PFSK-1 (cell line): ENCODE measurements around the gene MAGI1.

Experiments
- FOXP2 ChIP-seq: optimal IDR thresholded peaks from 2 replicates; pipeline ENCODE3; 2011; ENCODE audit warnings: borderline replicate concordance, control low read depth, inconsistent platforms; ENCODE audit not compliant: insufficient read depth; ENCODE audit errors: extremely low read length, extremely low read depth
- POLR2AphosphoS5 ChIP-seq: IDR thresholded peaks from 2 replicates; pipeline ENCODE4 v1.6.1; 2012; ENCODE audit warnings: low read depth, mild to moderate bottlenecking, control low read depth, low read length, moderate library complexity
- SIN3A ChIP-seq: IDR thresholded peaks from 2 replicates; pipeline ENCODE4 v1.6.1; 2012; ENCODE audit warnings: mild to moderate bottlenecking, low read length, moderate library complexity, borderline replicate concordance; ENCODE audit not compliant: insufficient read depth
- TAF1 ChIP-seq: IDR thresholded peaks from 2 replicates; pipeline ENCODE4 v1.6.1; 2012; ENCODE audit warnings: low read length, control low read depth, borderline replicate concordance; ENCODE audit not compliant: insufficient read depth
- TF ChIP-seq, protein P1 (sequence below), 2 experiments: IDR thresholded peaks; 2 replicates each; pipeline versions ENCODE4 v1.6.1 to v1.8.0; 2011 to 2012; ENCODE audit warnings: low read depth in 2 of 2, low read length in 2 of 2, control low read depth in 1 of 2, inconsistent platforms in 1 of 2, mild to moderate bottlenecking in 1 of 2, moderate library complexity in 1 of 2; ENCODE audit not compliant: insufficient read depth in 1 of 2

Gene MAGI1

DNA sequence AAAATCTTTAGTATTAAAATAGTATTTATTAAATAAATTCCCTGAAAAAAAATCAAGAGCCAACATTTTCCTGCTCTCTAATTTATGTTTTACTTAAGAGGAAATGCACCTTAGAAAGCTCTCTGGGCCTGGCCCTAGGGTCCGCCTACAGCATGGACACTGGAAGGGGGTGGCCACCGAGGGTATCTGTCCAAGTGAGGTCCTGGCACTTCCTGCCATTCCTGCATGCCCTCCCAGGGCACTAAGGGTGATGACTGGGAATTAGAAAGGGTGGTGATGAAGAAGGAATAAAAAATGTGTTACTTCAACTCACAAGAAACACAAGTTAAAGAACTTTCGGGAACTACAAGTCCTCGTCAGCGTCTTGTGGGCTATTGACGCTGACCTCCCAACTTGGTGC, 92.8 kb downstream of the MAGI1 start:
- TF ChIP-seq TAF1 (no peak), SIN3A (no peak), FOXP2 (no peak), POLR2AphosphoS5 (no peak)
- TF ChIP-seq, protein P1, sequence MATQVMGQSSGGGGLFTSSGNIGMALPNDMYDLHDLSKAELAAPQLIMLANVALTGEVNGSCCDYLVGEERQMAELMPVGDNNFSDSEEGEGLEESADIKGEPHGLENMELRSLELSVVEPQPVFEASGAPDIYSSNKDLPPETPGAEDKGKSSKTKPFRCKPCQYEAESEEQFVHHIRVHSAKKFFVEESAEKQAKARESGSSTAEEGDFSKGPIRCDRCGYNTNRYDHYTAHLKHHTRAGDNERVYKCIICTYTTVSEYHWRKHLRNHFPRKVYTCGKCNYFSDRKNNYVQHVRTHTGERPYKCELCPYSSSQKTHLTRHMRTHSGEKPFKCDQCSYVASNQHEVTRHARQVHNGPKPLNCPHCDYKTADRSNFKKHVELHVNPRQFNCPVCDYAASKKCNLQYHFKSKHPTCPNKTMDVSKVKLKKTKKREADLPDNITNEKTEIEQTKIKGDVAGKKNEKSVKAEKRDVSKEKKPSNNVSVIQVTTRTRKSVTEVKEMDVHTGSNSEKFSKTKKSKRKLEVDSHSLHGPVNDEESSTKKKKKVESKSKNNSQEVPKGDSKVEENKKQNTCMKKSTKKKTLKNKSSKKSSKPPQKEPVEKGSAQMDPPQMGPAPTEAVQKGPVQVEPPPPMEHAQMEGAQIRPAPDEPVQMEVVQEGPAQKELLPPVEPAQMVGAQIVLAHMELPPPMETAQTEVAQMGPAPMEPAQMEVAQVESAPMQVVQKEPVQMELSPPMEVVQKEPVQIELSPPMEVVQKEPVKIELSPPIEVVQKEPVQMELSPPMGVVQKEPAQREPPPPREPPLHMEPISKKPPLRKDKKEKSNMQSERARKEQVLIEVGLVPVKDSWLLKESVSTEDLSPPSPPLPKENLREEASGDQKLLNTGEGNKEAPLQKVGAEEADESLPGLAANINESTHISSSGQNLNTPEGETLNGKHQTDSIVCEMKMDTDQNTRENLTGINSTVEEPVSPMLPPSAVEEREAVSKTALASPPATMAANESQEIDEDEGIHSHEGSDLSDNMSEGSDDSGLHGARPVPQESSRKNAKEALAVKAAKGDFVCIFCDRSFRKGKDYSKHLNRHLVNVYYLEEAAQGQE (IDR thresholded peaks at IDR 0.05; ENCODE audit: insufficient read depth in 1 of 2, low read depth in 2 of 2, low read length in 2 of 2), result no peak

DNA sequence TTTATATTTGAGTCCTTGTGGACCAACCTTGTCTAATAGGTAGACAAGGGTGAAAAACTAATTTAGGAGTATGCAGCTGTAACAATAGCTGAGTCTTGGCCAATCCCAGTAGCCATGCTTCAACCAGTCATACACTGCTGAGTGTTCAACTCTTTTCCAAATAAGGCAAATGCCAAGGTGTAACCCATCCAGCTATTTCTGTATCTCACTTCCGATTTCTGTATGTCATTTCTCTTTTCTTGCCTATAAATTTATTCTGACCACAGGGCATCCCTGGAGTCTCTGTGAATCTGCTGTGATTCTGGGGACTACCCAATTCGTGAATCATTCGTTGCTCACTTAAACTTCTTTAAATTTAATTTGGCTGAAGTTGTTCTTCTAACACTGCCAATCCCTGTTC, 93.2 kb downstream of the MAGI1 start:
- TF ChIP-seq TAF1 (no peak), FOXP2 (no peak), SIN3A (no peak), POLR2AphosphoS5 (no peak)
- TF ChIP-seq, protein P1 (IDR thresholded peaks at IDR 0.05; ENCODE audit: insufficient read depth in 1 of 2, low read depth in 2 of 2, low read length in 2 of 2), result no peak

DNA sequence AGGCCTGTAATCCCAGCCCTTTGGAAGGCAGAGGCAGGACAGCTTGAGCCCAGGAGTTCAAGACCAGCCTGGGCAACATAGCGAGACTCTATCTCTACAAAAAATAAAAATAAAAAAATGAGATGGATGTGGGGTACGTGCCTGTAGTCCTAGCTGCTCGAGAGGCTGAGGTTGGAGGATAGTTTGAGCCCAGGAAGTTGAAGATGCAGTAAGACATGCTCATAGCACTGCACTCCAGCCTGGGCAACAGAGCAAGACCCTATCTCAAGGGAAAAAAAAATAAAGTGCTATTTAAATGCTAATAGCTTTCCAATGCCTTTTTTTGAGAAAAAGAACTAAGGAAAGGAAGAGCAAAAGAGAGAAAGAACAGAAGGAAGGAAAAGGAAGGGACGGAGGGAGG, 94.5 kb downstream of the MAGI1 start:
- TF ChIP-seq SIN3A (no peak), POLR2AphosphoS5 (no peak), TAF1 (no peak), FOXP2 (no peak)
- TF ChIP-seq, protein P1 (IDR thresholded peaks at IDR 0.05; ENCODE audit: insufficient read depth in 1 of 2, low read depth in 2 of 2, low read length in 2 of 2), result no peak

DNA sequence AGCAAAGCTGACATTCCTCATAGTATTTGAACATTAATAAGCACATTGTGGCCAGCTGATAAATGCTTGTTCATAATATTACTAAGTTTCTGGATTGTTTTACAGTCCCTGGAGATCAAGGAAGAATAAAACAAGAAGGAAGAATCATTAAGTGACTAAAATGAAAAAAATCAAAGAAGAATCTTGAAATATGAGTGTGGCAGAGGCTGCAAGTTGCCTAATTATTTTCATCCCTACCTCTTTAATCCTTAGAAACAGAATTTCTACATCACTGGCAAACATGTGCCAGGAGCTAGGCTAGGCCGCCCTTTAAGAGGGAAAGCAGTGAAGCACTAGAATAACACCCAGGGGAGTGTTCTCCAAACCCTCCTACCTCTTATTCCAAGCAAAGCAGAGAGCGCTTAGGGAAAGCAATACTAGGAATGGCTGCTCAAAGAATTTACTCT, 98.9 kb downstream of the MAGI1 start:
- TF ChIP-seq FOXP2, result no peak
- no peak for TF ChIP-seq TAF1
- TF ChIP-seq, protein P1 (IDR thresholded peaks at IDR 0.05; ENCODE audit: insufficient read depth in 1 of 2, low read depth in 2 of 2, low read length in 2 of 2), result no peak
- no peak for TF ChIP-seq SIN3A
- TF ChIP-seq POLR2AphosphoS5, result no peak

DNA sequence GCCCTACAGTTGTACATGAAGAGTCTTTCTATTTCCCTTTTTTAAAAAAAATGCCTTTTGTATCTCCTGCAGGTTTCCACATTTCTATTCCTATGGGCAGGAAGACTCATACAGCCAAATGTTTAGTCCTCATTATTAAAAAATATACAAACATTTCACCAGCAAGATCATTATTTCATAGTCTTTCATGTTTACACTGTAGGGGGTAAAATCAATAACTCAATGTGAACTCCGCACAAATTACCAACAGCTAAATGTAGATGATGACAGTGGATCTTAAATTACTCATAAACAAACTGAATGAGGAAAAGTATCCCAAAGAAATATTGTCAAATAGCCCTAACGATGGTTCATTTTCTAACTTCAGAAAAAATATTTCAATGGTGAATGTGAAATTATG, 99.5 kb downstream of the MAGI1 start:
- no peak for TF ChIP-seq POLR2AphosphoS5
- TF ChIP-seq SIN3A, result no peak
- TF ChIP-seq TAF1, result no peak
- no peak for TF ChIP-seq FOXP2
- TF ChIP-seq, protein P1 (IDR thresholded peaks at IDR 0.05; ENCODE audit: insufficient read depth in 1 of 2, low read depth in 2 of 2, low read length in 2 of 2), result no peak
